GM19438 (cell line): ENCODE measurements around the gene UCKL1.
"Not testable (repeated sequence)": the region's sequence is repeated elsewhere in the genome, so short reads cannot be mapped to it uniquely, and the experiment has no call there.

ENCODE experiments used
- ATAC-seq: cut with Tn5 transposase; IDR thresholded peaks from one replicate; pipeline ENCODE4 v1.9.1; 2021; ENCODE audit warnings: low read depth; ENCODE audit not compliant: unreplicated experiment

Gene UCKL1

GRCh38 chr20:63973160-63973479 is 16.9 kb upstream of the UCKL1 start:
- ATAC-seq, result no peak

GRCh38 chr20:63972312-63973159 is 16.3 kb upstream of the UCKL1 start:
- no peak for ATAC-seq

GRCh38 chr20:63971960-63972311 is 15.7 kb upstream of the UCKL1 start:
- not testable (repeated sequence) for ATAC-seq

GRCh38 chr20:63970714-63971431 is 14.7 kb upstream of the UCKL1 start:
- no peak for ATAC-seq

- ATAC-seq, result no peak
Observed at GRCh38 chr20:63969838-63970713, 13.9 kb upstream of the UCKL1 start, which contains the start of gene ZNF512B. TSS of gene ZNF512B (minus strand) at chr20:63969930. CDS start at chr20:63967950, 1,980 bp downstream.

- ATAC-seq, result no peak
Observed at GRCh38 chr20:63968928-63969760, 12.9 kb upstream of the UCKL1 start.

- no peak for ATAC-seq
Observed at GRCh38 chr20:63968136-63968927, 12.1 kb upstream of the UCKL1 start.

- ATAC-seq, result no peak
Observed at GRCh38 chr20:63967330-63968135, 11.3 kb upstream of the UCKL1 start.

GRCh38 chr20:63966944-63967322 is 10.7 kb upstream of the UCKL1 start:
- ATAC-seq, result no peak

GRCh38 chr20:63966172-63966943 is 10.1 kb upstream of the UCKL1 start:
- ATAC-seq, result no peak

- ATAC-seq, result no peak
Observed at GRCh38 chr20:63964412-63964811, 8.2 kb upstream of the UCKL1 start.

- ATAC-seq, result no peak
Observed at GRCh38 chr20:63963784-63964301, 7.6 kb upstream of the UCKL1 start.

- no peak for ATAC-seq
Observed at GRCh38 chr20:63963348-63963741, 7.1 kb upstream of the UCKL1 start.

GRCh38 chr20:63962426-63963347 is 6.5 kb upstream of the UCKL1 start:
- no peak for ATAC-seq

GRCh38 chr20:63961664-63962425 is 5.6 kb upstream of the UCKL1 start:
- no peak for ATAC-seq
